Naive thymus-derived CD4-positive, alpha-beta T cell (primary cell): ENCODE data around the gene GJC2. TPM values are rescaled to one million over a fixed set of nuclear protein-coding genes. Genes with fewer than 3 reads are reported as not detected.

Source experiments
- polyA plus RNA-seq, 2 donors: library from polyadenylated mRNA; unstranded; fragments of 300-500 nt; fragmentation: Illumina TruSeq; gene quantifications; one replicate each; pipeline ENCODE4 v1.2.3, GENCODE V29; 2021
- total RNA-seq, 6 experiments: library from RNA in 5 of 6; stranded (reverse) in 5 of 6; gene quantifications; 1 replicate in 5 of 6; 2 replicates in 1 of 6; pipeline ENCODE4 v1.2.3 and lab custom pipeline; 2021 to 2026

The GJC2 gene
- total and polyA plus RNA-seq, 7 experiments from 2014 or later, result 0.70 to 3.3 (median 0.94) TPM; not detected in 2

Other genes starting within 250 kb of the GJC2 start
- gene WNT9A, start 202.0 kb upstream of the GJC2 start, total RNA-seq, result under 1 TPM in 1 of 5 experiments, not detected in 4; 0.29 TPM
- gene WNT9A, start 202.0 kb upstream of the GJC2 start, polyA plus RNA-seq, result not detected
- not detected for gene WNT3A, start 142.9 kb upstream of the GJC2 start, total RNA-seq
- gene WNT3A, start 142.9 kb upstream of the GJC2 start, polyA plus RNA-seq, result not detected
- gene ARF1, start 67.2 kb upstream of the GJC2 start, total RNA-seq, result 100 to 1,000 TPM; 198 to 390 (median 259) TPM
- gene ARF1, start 67.2 kb upstream of the GJC2 start, polyA plus RNA-seq, result 100 to 1,000 TPM; 382 to 434 TPM
- 10 to 100 TPM; 16.8 to 31.8 (median 27.8) TPM for gene C1orf35, start 46.6 kb upstream of the GJC2 start, total RNA-seq
- gene C1orf35, start 46.6 kb upstream of the GJC2 start, polyA plus RNA-seq, result 10 to 100 TPM; 21.9 to 33.0 TPM
- gene MRPL55, start 40.6 kb upstream of the GJC2 start, total RNA-seq, result 10 to 100 TPM; 34.3 to 79.3 (median 65.2) TPM
- gene MRPL55, start 40.6 kb upstream of the GJC2 start, polyA plus RNA-seq, result 100 to 1,000 TPM; 132 to 149 TPM
- 100 to 1,000 TPM; 145 to 309 (median 279) TPM for gene GUK1, start 9.7 kb upstream of the GJC2 start, total RNA-seq
- 100 to 1,000 TPM; 278 to 315 TPM for gene GUK1, start 9.7 kb upstream of the GJC2 start, polyA plus RNA-seq
- 10 to 100 TPM in 4 of 5 experiments, 1 to 10 TPM in 1; 9.3 to 17.1 (median 10.9) TPM for gene IBA57, start 15.9 kb downstream of the GJC2 start, total RNA-seq
- 1 to 10 TPM; 5.4 to 5.6 TPM for gene IBA57, start 15.9 kb downstream of the GJC2 start, polyA plus RNA-seq
- gene OBSCN, start 58.1 kb downstream of the GJC2 start, total RNA-seq, result 100 to 1,000 TPM in 3 of 5 experiments, 10 to 100 TPM in 2; 27.4 to 132 (median 110) TPM
- gene OBSCN, start 58.1 kb downstream of the GJC2 start, polyA plus RNA-seq, result 1 to 10 TPM; 1.3 to 3.8 TPM